Measurements from ENCODE around the gene C18orf63. TPM values are rescaled to one million over a fixed set of nuclear protein-coding genes. Genes with fewer than 3 reads are reported as not detected.

Gene C18orf63
- total and polyA plus RNA-seq, 2 donors (not counting 3 experiments of a cell fraction or from before 2014, with no cell fraction given): not detected

- no peak overlapping the region for H3K4me2 ChIP-seq (ENCODE audit: insufficient read depth, low read length)
- intact Hi-C loops (cut with micrococcal nuclease): no loop called here
- H4K20me1 ChIP-seq (replicated peaks; ENCODE audit: control insufficient read depth, extremely low read depth, insufficient read depth, low read length): no peaks in the 10 kb centered on the region
- ChIA-PET POLR2A (no interaction called here), CTCF (no interaction called here)
- H3K4me3 ChIP-seq (replicated peaks in 1 of 3; ENCODE audit: insufficient read depth in 1 of 3, low read depth in 1 of 3, low read length in 3 of 3): no peak overlapping the region
- no peaks in the 10 kb centered on the region for H3K9me1 ChIP-seq (replicated peaks; ENCODE audit: control insufficient read depth, extremely low read depth, insufficient read depth, low read length)
- TF ChIP-seq MYC (IDR thresholded peaks at IDR 0.05; ENCODE audit: low read depth, low read length) (no peak), FOS (IDR thresholded peaks at IDR 0.05; ENCODE audit: borderline replicate concordance, insufficient read depth, low read length) (no peak), GATA2 (IDR thresholded peaks at IDR 0.05; ENCODE audit: insufficient read depth, insufficient read length, low read depth, low read length) (no peak), JUN (IDR thresholded peaks at IDR 0.05; ENCODE audit: borderline replicate concordance, insufficient read depth, insufficient read length, low read depth) (no peak), POLR2AphosphoS5 (IDR thresholded peaks at IDR 0.05; ENCODE audit: insufficient read depth, low read depth, low read length) (no peak), EZH2 (IDR thresholded peaks at IDR 0.05; ENCODE audit: borderline replicate concordance, low read depth, low read length, severe bottlenecking) (no peak), MAX (IDR thresholded peaks at IDR 0.05; ENCODE audit: insufficient read depth, insufficient read length) (no peak), POLR2A (IDR thresholded peaks at IDR 0.05; ENCODE audit: low read depth, low read length) (no peak)
- TF ChIP-seq, protein P1, sequence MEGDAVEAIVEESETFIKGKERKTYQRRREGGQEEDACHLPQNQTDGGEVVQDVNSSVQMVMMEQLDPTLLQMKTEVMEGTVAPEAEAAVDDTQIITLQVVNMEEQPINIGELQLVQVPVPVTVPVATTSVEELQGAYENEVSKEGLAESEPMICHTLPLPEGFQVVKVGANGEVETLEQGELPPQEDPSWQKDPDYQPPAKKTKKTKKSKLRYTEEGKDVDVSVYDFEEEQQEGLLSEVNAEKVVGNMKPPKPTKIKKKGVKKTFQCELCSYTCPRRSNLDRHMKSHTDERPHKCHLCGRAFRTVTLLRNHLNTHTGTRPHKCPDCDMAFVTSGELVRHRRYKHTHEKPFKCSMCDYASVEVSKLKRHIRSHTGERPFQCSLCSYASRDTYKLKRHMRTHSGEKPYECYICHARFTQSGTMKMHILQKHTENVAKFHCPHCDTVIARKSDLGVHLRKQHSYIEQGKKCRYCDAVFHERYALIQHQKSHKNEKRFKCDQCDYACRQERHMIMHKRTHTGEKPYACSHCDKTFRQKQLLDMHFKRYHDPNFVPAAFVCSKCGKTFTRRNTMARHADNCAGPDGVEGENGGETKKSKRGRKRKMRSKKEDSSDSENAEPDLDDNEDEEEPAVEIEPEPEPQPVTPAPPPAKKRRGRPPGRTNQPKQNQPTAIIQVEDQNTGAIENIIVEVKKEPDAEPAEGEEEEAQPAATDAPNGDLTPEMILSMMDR (IDR thresholded peaks at IDR 0.05; ENCODE audit: extremely low read depth in 1 of 2, insufficient read depth in 1 of 2, low read depth in 1 of 2, low read length in 2 of 2): no peak
- no peak for FAIRE-seq
- no peak for DNase-seq (ENCODE audit: low read depth, low spot score)
- H3K36me3 ChIP-seq (ENCODE audit: control insufficient read depth in 2 of 2, extremely low read depth in 1 of 2, insufficient read depth in 2 of 2, low read length in 2 of 2): no peaks in the 10 kb centered on the region
- H3K4me1 ChIP-seq (ENCODE audit: control insufficient read depth, extremely low read depth, insufficient read depth, low read length): no peaks in the 10 kb centered on the region
- BruUV-seq (replicated peaks): no TSS peak
- H3K9me3 ChIP-seq (replicated peaks; ENCODE audit: control insufficient read depth, insufficient read depth, low read length): no peaks in the 10 kb centered on the region
- peaks cover 0 to 2% of the 10 kb centered on the region in 2 experiments for H3K27me3 ChIP-seq (ENCODE audit: control insufficient read depth in 2 of 2, insufficient read depth in 2 of 2, low read length in 2 of 2)
- no peaks in the 10 kb centered on the region for H3K79me2 ChIP-seq (ENCODE audit: control insufficient read depth, insufficient read depth, low read length)
- no peak overlapping the region for H2AFZ ChIP-seq (ENCODE audit: low read depth, low read length)
- dilution Hi-C loops (cut with MboI; ENCODE audit: extremely low pct_ligation_motif_present, low sequenced_read_pairs): no loop called here
- H3K9ac ChIP-seq (replicated peaks; ENCODE audit: extremely low read depth, insufficient read depth, low read length): no peak overlapping the region
- no peak overlapping the region for H3K27ac ChIP-seq (ENCODE audit: insufficient read depth, low read depth, low read length)
Observed at GRCh38 chr18:74314759-74315463, 728 bp upstream of the C18orf63 start.

All from endothelial cell of umbilical vein (primary cell).